Breast epithelium (tissue), 3 donors: Measurements from ENCODE around the gene LILRA6.
"Not testable (repeated sequence)": the region's sequence is repeated elsewhere in the genome, so short reads cannot be mapped to it uniquely, and the experiment has no call there.

Source experiments
- POLR2A ChIP-seq: fragments of 450-650 bp; IDR thresholded peaks from one replicate; pipeline ENCODE4 v1.6.1; 2016; ENCODE audit warnings: antibody characterized with exemption, mild to moderate bottlenecking, moderate library complexity
- POLR2AphosphoS5 ChIP-seq, 3 donors: sonication (generic); formaldehyde crosslinking; IDR thresholded peaks; one replicate each; pipeline ENCODE4 v1.6.1; 2017; ENCODE audit warnings: antibody characterized with exemption in 3 of 3
- TF ChIP-seq, protein P1 (sequence below), 3 donors: fragments of 450-650 bp; IDR thresholded peaks; one replicate each; pipeline ENCODE4 v1.5.1; 2016 to 2017; ENCODE audit warnings: antibody characterized with exemption in 3 of 3, mild to moderate bottlenecking in 3 of 3, moderate library complexity in 3 of 3

DNA sequence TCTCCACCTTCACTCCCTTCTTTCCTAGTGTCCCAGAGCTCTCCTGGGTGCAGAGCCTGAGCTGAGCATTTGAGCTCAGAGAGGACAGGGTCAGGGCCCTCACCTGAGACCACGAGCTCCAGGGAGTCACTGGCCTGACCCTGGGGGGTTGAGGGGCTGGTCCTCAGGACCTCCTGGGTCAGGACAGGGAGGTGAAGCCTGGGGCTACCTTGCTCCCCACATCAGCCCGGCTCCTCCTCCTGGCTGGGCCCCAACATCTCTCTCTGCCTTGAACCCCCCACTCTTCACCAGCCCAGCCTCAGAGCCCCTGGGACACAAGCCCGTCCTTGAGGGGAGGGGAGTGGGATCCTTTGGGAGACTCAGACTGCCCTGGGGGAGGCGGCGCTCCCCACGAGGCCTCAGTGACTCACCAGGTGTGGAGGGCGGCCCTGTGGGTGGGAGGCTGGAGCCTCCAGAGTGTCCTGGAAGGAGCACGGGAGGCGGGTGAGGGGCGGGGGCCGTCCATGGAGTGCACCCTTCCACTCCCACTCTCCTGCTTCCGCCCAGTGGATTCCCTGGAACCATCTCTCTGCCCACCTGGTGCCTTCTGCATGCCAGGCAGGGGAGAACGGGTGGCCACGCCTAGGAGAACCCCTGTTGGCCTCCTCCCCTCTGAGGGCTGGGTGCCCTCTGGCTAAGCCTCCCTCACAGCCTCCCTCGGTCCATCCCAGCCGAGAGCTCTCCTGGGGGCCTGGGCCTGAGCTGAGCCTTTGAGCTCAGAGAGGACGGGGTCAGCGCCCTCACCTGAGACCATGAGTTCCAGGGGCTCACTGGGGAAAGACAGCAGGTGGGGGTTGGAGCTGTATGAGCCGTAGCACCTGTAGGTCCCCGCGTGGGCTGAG is 2.9 kb downstream of the LILRA6 start:
- TF ChIP-seq POLR2AphosphoS5 (IDR thresholded peaks at IDR 0.05); POLR2A: not testable (repeated sequence)
- TF ChIP-seq, protein P1, sequence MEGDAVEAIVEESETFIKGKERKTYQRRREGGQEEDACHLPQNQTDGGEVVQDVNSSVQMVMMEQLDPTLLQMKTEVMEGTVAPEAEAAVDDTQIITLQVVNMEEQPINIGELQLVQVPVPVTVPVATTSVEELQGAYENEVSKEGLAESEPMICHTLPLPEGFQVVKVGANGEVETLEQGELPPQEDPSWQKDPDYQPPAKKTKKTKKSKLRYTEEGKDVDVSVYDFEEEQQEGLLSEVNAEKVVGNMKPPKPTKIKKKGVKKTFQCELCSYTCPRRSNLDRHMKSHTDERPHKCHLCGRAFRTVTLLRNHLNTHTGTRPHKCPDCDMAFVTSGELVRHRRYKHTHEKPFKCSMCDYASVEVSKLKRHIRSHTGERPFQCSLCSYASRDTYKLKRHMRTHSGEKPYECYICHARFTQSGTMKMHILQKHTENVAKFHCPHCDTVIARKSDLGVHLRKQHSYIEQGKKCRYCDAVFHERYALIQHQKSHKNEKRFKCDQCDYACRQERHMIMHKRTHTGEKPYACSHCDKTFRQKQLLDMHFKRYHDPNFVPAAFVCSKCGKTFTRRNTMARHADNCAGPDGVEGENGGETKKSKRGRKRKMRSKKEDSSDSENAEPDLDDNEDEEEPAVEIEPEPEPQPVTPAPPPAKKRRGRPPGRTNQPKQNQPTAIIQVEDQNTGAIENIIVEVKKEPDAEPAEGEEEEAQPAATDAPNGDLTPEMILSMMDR (IDR thresholded peaks at IDR 0.05) = not testable (repeated sequence)
